ENCODE measurements around the gene PHKG1.
"Not testable (repeated sequence)": the region's sequence is repeated elsewhere in the genome, so short reads cannot be mapped to it uniquely, and the experiment has no call there.

The PHKG1 gene

GRCh38 chr7:56092789-56093531 lies at the start of gene PHKG1:
Gene PHKG1 (minus strand): TSS chr7:56092952. CDS start chr7:56088941, 4,011 bp downstream.
- Mint-ChIP-seq H3K27me3 (ENCODE audit: low read depth, poor library complexity) (peaks cover 8% of the 10 kb centered on the region), H3K27ac (peak within 1 kb of the TSS; percentile 25), H3K4me3 (no peak within 1 kb of the TSS), H3K4me1 (no peaks in the 10 kb centered on the region), H3K9me3 (peaks cover 5% of the 10 kb centered on the region), H3K36me3 (ENCODE audit: low read depth) (peaks cover 14% of the 10 kb centered on the region)
- TF ChIP-seq CTCF (IDR thresholded peaks at IDR 0.05) = no peak
- DNase-seq = no peak

- not testable (repeated sequence) for H3K27me3 Mint-ChIP-seq (ENCODE audit: low read depth, poor library complexity); DNase-seq; H3K4me3 Mint-ChIP-seq; H3K4me1 Mint-ChIP-seq; H3K36me3 Mint-ChIP-seq (ENCODE audit: low read depth); H3K27ac Mint-ChIP-seq
- peaks cover 88% of the 10 kb centered on the region for H3K9me3 Mint-ChIP-seq
Observed at GRCh38 chr7:56131062-56131461, 38.3 kb upstream of the PHKG1 start.

- no peak overlapping the region for H3K27ac Mint-ChIP-seq
- no peaks in the 10 kb centered on the region for H3K27me3 Mint-ChIP-seq (ENCODE audit: low read depth, poor library complexity)
- peaks cover 84% of the 10 kb centered on the region for H3K9me3 Mint-ChIP-seq
- no peaks in the 10 kb centered on the region for H3K36me3 Mint-ChIP-seq (ENCODE audit: low read depth)
- no peaks in the 10 kb centered on the region for H3K4me1 Mint-ChIP-seq
- no peak for DNase-seq
- H3K4me3 Mint-ChIP-seq = no peak overlapping the region
- no peak for TF ChIP-seq CTCF (IDR thresholded peaks at IDR 0.05)
Observed at GRCh38 chr7:56127241-56127975, 34.7 kb upstream of the PHKG1 start.

- no peak for TF ChIP-seq CTCF (IDR thresholded peaks at IDR 0.05)
- no peak for DNase-seq
- Mint-ChIP-seq H3K27me3 (ENCODE audit: low read depth, poor library complexity) (no peaks in the 10 kb centered on the region), H3K27ac (no peak overlapping the region), H3K36me3 (ENCODE audit: low read depth) (no peaks in the 10 kb centered on the region), H3K4me1 (no peaks in the 10 kb centered on the region), H3K4me3 (no peak overlapping the region), H3K9me3 (peaks cover 83% of the 10 kb centered on the region)
Observed at GRCh38 chr7:56125831-56126230, 33.1 kb upstream of the PHKG1 start.

- H3K4me1 Mint-ChIP-seq = no peaks in the 10 kb centered on the region
- H3K27me3 Mint-ChIP-seq (ENCODE audit: low read depth, poor library complexity) = no peaks in the 10 kb centered on the region
- no peaks in the 10 kb centered on the region for H3K36me3 Mint-ChIP-seq (ENCODE audit: low read depth)
- no peak for TF ChIP-seq CTCF (IDR thresholded peaks at IDR 0.05)
- H3K4me3 Mint-ChIP-seq = no peak overlapping the region
- no peak overlapping the region for H3K27ac Mint-ChIP-seq
- peaks cover 85% of the 10 kb centered on the region for H3K9me3 Mint-ChIP-seq
- no peak for DNase-seq
Observed at GRCh38 chr7:56124981-56125380, 32.2 kb upstream of the PHKG1 start.

GRCh38 chr7:56121440-56121839 lies 28.7 kb upstream of the PHKG1 start:
- Mint-ChIP-seq H3K27ac (no peak overlapping the region), H3K27me3 (ENCODE audit: low read depth, poor library complexity) (no peaks in the 10 kb centered on the region), H3K36me3 (ENCODE audit: low read depth) (no peaks in the 10 kb centered on the region), H3K4me3 (no peak overlapping the region), H3K4me1 (no peaks in the 10 kb centered on the region), H3K9me3 (peaks cover 76% of the 10 kb centered on the region)
- DNase-seq = no peak
- TF ChIP-seq CTCF (IDR thresholded peaks at IDR 0.05) = no peak
